NCI-H526 treated with DMSO at 0.1 percent for 48 hours (cell line): Measurements from ENCODE around the gene VILL.
"Not testable (repeated sequence)": the region's sequence is repeated elsewhere in the genome, so short reads cannot be mapped to it uniquely, and the experiment has no call there.

Experiments used
- DNase-seq: peaks from one replicate; lab custom pipeline; 2025; lab: John Stamatoyannopoulos, UW

VILL gene

DNA sequence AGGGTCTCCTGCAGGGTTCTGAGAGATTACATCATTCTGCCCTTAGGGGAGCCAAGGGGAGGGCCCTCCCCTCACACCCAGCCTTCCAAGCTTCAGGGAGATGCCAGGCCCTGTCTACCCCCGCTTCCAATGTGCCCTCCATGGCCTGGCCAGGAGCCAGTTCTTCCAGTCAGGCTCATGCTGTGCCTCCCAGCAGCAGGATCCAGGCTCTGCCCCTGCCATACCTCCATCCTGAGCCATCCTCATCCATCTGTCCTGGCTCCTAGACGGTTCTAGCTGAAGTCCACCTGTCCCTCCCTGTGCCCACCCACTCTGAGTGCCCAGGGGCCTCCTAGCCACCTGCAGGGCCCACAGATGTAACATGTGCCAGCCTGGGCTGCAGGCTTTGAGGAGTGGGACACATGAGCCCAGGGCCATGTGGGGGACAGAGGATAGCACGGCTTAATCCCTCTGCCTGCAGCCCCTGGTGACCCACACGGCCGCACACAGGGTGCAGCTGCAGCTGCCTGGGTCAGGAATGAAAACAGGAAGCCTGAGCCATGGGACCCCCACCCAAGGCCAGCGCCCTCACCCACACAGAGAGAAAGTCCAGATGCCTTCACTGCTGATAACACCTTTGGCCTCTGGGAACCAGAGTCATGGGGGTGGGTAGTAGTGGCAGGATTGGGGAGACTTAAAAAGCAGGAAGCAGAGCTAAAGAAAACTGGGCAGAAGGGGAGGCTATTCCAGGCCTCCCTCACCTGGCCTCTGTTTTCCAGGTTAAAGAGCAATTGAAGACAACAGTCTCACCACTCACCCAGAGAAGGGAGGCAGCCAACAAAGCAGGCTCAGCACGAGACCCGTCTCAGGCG, 27.1 kb downstream of the VILL start:
- DNase-seq = no peak

DNA sequence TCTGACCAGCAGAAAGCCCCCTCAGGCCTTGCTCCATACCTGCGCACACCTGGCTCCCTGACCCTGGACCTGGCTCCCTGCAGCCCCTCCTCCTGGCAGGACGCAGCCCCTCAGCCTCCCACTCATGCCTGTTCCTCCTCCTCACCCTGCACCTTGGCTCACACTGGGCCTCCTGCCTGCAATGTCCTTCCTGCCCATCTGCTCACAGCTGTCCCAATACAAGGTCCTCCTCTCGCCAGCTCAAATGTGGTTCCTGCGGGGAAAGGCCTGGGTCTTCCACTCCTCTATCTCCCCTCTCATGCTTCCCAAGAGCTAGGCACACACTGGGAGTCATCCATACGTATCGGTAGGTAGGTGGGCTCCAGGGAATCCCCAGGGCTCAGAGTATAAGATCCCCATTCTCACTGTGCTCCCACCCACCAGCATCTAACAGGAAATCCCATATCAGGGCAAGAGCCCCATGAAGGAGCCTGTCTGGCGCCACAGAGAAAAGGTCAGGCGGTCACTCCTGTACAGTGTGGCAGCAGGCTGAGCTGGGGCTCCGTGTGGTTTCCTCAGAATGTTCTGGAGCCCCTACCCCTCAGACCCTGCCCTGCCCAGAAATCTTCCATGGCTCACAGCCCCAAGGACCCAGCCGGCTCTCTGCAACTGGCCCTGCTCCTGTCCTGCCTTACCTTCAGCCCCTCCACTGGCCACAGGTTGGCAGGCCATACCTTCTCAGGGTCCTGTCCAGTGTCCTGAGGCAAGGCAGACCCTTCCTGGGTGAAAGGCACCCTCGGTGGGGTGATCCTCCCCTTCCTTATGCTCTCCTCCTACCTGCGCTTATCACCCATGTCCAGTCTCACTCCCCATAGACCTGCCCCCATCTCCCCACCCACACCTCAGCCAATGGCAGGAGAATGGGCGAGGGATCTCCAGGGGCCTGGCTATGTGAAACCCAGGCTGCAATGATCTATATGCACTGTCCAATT, 28.0 kb downstream of the VILL start:
- DNase-seq = no peak

DNA sequence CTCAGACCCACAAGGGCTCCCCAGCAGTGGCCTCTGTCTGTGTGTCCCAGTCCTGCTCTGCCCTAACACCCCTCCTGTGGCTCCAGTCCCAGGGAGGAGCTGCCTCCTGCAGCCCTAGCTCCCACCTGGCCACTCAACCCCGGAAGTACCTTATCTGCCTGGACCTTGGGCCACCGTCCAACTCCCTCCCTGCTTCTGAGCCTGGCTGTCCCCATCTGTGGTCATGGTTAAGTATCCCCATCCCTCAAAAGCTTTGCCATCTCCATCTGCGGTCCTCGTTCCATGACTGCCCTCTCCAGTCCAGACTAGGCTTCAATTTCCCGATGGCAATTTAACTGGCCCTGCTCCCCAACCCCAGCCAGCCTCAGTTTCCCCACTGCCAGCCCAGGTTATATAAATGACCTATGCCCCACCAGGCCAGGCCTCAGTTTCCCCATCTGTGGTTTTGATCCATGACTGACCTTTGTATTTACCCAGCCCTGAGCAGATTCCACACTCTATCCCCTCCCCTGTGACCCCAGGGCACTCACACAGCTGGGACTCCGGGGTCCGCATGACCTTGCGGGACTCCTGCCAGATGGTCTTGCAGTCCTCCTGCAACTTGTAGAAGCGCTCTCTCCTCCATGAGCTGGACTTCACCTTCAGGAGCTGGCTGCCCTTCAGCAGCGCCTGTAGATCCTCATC, 29.2 kb downstream of the VILL start:
- DNase-seq = no peak

DNA sequence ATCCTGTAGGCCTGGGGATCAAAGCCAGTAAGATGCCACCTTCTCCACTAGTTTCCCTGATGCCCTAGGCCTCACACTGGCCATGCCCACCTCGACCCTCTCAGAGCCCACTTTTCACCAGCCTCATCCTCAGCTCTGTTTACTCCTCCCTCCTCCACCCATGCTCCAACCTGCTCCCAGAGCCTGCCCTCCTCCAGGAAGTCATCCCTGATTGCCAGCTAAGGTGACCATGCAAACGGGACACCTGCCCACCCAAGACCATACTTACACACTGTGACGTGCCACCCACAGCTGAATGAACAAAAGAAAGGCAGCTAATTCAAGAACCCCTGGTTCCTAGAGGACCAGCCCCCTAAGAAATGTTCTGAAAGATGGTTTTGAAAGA, 29.7 kb downstream of the VILL start:
- DNase-seq = no peak

DNA sequence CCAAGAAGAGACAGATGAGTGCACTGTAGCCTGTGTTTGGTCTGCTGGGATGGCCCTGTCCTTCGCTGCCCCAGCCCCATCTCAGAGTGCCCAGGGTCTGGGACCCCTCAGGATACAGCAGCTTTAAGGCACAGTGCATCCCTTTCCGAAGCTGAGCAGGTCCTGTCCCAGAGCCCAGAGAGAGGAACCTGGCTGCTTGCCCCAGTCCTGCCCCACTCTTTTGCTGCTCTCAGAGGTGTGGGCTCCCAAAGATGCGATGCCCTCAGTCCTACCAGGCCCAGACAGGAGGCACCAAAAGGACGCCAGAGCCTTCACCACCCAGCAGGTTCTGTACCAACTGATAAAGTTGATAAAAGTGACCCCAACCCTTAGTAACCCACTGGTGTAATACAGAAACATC, 30.6 kb downstream of the VILL start:
- DNase-seq = no peak

DNA sequence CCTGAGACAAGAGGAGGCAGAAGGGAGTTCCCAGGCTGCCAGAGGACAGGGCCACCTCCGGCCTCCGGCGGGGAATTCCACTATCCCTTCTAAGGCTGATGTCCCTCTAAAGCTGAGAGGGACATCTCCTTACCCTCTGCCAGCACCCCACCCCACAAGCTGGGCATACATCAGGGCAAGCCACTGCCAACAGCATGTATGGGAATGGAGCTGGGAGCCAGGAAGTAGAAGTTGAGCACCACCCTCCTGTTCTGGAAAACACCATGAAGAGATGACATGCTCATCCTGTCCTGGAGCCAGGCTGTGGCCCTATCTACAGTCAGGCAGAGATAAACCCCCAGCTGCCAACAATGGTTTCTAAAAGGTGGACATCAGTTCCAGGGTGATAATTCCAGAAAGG, 31.7 kb downstream of the VILL start:
- no peak for DNase-seq

DNA sequence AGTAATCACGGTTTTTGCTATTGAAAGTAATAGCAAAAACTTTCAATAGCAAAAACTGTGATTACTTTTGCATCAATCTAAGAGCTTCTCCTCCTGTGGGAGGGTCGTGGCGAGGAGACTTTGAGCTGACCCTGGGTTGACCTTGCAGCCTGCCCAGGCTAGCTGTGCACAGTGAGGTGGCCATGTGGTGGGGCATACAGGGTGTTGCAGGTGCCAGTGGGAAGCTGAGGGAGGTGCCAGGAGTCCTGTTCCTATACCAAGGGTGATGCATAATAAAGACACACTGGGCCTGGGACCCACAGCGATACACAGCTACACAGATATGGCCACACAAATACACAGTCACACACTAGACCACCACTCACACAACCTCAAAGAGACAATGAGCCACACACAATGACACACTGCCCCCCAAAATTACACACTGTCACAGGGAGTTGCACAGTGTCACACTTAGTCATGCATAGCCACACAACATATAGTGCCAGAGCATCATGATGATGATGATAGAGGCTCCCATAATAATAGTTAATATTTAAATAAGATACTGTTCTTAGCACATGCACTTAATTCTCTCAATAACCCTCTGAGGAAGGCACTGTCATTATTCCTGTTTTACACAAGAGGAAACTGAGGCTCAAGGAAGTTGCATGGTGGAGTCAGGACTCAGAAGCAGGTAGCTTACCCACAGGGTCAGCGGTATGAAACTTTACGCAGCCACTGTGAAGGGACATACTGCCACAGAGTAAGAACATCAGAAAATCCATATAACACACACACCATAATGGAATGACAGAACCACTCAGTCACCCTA, 32.5 kb downstream of the VILL start:
- no peak for DNase-seq

DNA sequence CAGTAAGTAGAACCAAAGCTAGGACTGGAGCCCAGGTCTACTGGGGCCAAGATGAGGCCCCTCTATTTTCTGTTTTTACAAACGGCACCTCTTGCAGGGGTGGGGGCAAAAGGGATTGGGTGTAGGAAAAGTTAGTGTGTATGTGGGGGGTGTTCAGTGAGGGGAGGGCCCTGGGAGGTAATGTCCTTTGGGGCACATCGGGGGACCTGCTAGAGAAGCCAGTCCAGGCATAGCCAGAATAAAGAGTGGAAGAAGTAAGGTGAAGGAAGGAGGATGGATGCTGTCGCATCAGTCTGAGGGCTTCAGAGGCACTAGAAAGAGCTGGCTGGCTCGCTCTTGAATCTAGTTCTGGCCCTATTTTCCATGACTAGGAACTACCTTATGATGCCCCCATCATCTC, 36.3 kb downstream of the VILL start:
- DNase-seq = no peak

DNA sequence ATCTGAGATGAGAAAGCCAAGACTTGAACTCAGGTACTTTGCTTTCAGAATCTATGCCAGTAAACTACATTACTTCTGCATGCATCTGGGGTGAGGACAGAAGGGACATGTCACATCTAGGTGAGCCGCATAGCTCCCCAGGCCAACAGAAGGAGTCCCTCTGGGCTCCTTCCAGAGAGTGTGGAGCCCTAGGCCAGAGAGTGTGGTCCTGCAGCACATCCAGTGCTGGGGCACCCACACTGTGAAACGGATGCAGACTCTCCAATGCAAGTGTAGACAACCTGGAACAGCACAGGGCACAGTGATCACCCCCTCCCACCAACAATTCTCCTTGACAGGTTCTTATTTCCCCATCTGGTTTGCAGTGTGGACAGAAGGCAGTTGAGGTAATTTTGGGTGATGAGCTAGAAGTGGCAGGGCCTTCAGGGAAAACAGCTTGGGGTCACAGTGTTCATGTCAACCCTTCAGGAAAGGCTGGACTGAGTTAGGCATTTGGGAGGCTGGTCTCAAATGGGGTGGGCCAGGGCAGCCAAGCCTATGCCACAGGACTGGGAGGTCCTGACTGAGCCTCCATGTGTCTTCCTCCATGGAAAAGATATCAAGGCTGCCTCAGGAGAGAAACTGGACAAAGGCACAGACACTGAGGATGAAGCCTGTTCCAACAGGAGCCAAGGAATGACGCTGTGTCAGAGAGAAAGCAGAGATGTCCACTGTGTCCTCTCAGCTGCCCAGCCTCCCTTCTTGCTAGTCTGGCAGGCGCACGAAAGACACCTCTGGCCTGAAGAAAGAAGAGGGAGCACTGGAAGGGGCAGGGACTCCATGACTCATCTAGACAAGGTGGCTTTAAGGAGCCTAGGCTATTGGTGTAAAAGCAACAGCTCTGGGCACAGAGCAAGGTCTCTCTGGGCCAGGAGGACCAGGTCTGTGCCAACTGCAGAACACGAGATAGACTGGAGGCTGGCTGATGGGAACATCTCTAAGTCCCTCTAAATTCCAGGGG, 37.2 kb downstream of the VILL start:
- no peak for DNase-seq

DNA sequence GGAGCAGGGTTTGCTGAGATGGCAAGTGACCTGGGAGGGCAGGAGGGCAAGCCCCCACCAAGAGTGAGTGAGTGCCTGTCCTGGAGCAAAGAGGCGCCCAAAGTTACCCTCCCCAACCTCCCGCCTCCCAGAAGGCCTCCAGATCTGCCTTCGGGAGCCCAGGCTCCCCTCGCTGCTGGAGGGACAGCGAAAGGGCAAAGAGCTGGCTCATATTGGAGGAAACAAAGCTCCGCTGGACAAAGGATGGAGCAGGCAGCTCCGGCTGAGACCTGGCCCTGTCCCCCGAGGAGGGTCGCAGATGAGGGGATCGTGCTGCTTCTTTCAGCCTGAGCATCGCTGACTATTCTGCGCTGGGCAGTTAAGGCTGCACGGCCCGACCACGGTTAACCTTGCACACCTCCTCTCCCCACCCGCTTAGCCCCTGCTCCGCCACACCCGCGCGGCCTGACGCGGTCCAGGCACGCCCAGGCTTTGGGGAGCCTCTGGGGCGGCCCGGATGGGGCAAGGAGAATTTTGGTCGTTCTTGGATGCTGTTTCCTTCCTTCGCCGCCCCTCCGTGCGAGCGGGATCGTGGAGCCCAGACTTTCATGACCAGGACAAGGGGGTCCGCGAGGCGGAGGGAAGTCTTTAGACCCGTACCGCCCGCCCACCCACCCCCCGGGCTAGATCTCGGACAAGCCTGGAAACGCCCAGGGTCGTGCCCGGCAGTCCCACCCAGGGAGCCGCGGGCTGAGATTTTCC, 38.2 kb downstream of the VILL start:
- no peak for DNase-seq

DNA sequence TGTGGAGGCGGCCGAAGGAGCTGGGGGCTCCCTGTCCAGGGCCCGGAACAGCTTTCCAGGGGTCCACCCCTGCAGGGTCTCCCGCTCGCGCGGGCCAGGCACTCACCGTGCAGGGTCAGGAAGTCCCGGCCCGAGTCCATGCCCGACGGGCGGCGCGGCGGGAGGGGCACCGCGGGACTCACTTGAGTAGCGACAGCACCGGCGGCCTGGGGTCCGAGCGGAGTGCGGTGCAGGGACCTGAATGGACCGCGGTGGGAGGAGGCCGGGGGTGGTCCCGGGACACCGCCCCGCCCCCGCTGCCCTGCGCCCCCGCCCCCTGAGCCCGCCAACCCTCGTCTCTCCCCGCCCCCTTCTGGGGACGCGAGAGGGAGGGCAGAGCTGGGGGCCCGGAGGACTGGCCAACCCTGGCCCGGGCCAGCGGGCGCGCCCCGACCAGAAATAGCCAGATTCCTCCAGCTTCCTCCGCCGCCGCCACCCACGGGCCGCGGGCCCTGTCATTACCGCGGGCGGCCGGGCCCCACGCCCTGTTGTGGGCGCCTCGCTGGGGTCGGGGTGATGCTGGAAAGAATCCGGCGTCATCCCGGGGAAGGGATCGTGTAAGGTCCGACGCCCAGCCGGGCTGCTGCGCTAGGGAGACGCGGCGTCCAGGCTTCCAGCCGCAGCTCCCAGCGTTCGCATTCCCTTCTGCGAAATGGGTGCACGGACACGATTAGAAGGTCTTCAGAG, 39.0 kb downstream of the VILL start, which contains the start of gene PLCD1:
Gene PLCD1, minus strand, starts transcription at position 243 of the 726 bp plus-strand sequence. Its CDS starts 103 bp downstream, at position 140.
- no peak for DNase-seq

DNA sequence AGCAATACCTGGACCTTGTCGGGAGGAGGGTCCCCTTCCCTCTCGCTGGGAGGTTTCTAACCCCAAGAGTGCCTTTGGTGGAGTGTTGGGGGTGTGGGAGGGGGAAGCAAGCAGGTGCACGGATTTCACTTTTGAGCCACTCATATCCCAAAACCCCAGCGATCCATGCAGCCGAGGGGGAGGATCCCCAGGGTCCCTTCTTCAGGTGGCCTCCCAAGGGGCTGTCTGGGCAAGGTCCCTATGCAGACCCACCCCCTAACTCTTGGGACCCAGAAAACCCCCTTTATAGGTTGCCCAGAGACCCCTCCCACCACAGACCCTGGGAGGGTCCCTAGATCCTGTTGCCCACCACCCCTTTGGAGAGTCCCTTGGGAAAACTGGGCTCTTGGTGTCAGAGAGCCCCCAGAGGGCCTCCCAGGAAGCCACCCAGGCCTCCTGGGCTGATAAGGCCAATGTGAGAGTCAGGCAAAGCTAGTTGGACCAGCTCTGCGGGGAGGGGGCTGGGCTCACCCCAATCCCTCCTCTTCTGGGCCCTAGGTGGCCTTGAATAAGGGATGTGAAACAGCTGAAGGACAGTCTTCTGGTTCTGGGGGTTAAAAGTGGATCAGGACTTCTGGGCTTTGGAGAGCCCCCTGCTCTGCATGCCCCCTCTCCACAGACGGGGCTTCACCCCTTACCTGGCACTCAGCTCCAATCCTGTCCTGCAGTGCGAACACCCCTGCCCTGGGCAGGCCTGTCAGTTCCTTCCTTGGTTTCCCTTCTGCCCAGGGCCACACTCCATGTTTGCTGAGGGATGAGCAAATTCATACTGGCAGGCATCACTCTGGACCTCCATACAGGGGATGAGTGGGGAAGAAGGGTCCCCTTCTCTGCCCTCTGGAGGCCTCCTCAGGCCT, 39.8 kb downstream of the VILL start:
- no peak for DNase-seq

DNA sequence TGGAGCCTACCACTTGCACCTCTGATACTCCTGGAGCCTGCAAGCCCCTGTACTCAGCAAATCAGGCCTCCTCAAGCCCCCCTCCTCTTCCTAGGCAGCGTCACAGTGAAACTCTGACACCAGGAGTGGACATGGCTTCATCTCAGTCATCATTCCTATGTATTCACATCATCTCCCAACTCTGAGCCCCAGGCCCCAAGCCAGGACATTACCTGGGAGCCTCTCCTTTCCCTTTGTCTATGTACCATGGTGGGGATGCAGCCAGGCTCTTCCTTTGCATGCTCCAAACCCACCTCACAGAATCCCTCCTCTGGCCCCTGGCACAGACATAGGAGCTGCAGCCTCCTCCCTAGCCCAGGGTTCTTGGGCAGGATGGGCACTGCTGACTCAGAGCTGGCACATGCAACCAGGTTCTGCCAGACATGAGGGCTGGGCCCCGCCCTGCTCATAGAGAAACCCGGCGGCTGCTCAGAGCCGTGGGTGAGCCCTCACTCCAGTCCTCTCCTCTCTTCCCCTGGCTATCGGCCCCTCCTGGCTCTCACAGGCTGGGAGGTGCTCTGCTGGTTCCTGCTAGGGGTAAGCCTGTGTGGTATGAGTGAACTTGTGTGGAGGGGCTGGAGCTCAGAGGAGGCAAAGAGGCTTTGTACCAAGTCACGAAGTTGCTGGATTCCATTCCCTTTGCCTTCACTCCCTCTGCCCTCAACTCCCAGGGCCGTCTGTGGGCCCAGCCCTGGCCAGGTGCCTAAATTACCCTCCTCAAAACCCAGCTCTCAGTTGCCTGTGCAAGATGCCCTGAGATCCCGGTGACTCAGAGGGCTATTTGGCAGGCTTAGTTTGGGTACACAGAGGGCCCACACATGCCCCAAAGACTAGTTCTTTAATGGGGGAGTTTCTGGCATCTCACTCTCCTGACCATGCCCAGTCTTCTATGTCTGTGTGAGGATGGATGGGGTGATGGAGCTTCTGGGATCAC, 40.7 kb downstream of the VILL start:
- DNase-seq = no peak

DNA sequence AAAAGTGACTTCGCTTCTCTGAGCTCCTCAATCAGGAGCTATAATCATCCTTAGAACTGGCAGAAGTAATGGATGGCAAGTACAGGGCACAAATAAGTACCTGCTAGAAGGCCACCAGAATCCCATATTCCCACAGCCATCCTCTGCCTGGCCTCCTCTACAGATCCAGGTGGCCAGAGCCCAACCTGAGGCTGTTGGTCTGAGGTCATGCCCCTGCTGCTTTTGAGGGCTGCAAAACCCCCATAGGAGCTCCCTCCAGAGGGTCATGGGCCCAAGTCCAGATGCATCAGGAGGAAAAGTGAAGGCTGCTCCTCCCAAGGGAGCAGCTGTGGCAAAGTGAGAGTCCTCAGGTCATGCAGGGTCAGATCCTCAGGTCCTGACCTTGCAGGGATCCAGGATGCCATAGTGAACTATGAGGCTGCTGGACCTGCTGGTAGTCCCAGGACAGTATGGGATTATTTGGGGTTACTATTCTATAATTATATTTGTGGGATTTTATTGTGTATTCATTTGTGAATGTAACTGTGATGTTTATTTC, 41.8 kb downstream of the VILL start:
- DNase-seq = no peak

DNA sequence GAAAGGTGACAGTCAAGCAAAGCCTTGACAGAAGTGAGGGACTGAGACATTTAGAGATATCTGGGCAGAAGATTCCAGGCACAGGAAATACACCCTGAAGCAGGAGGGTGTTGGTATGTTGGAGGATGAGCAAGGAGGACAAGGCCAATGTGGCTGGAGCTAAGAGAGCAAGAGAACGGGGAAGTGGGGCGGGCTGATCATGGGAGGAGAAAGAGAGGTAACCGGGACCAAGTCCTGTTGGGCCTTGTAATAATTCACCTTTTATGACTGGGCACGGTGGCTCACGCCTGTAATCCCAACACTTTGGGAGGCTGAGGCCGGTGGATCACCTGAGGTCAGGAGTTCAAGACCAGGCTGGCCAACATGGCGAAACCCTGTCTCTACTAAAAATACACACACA, 43.0 kb downstream of the VILL start:
- not testable (repeated sequence) for DNase-seq

DNA sequence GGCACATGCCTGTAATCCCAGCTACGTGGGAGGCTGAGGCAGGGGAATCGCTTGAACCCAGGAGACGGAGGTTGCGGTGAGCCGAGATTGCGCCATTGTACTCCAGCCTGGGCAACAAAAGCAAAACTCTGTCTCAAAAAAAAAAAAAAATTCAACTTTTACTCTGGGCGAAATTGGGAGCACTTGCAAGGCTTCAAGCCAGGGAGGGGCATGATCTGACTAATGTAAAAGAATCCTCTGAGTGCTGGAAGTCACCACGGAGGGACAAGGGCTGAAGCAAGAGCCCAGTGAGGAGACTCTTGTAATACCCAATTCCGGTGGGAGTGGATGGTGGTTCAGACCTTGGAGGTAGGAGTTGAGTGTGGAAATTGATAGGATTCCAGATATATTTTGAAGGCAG, 43.7 kb downstream of the VILL start:
- DNase-seq = not testable (repeated sequence)
